Coronary artery (tissue), 2 donors: ENCODE data around the gene SASH1.
"Not testable (repeated sequence)": the region's sequence is repeated elsewhere in the genome, so short reads cannot be mapped to it uniquely, and the experiment has no call there.

Experiments used
- DNase-seq: peaks from one replicate; pipeline ENCODE4 v3.0.0-alpha.2; 2017; ENCODE audit warnings: low spot score
- H3K27ac ChIP-seq, 2 donors: fragments of 200-600 bp; sonication (generic); one replicate each; pipeline ENCODE4 v1.5.1; 2016 to 2019
- H3K4me3 ChIP-seq: fragments of 200-600 bp; sonication (generic); 2 replicates; pipeline ENCODE4 v1.5.1; 2016; ENCODE audit warnings: mild to moderate bottlenecking, moderate library complexity
- CTCF ChIP-seq: fragments of 200-600 bp; sonication (generic); IDR thresholded peaks from one replicate; pipeline ENCODE4 v1.5.1; 2019; ENCODE audit warnings: antibody characterized with exemption

Gene SASH1

GRCh38 chr6:148389086-148389485 is 46.4 kb downstream of the SASH1 start:
- TF ChIP-seq CTCF: no peak
- H3K27ac ChIP-seq: no peak overlapping the region
- H3K4me3 ChIP-seq: no peak overlapping the region
- DNase-seq: no peak

GRCh38 chr6:148389917-148390316 is 47.3 kb downstream of the SASH1 start:
- no peak for DNase-seq
- H3K4me3 ChIP-seq: no peak overlapping the region
- no peak overlapping the region for H3K27ac ChIP-seq
- TF ChIP-seq CTCF: no peak

- not testable (repeated sequence) for DNase-seq, H3K27ac ChIP-seq, H3K4me3 ChIP-seq
Observed at GRCh38 chr6:148392127-148392526, 49.5 kb downstream of the SASH1 start.

GRCh38 chr6:148392671-148393070 is 50.0 kb downstream of the SASH1 start:
- Histone ChIP-seq H3K4me3 (no peak overlapping the region), H3K27ac (no peak overlapping the region)
- no peak for DNase-seq
- no peak for TF ChIP-seq CTCF

- DNase-seq: no peak
- peak overlapping the region in 1 of 2 donors; percentile 60 for H3K27ac ChIP-seq
- TF ChIP-seq CTCF: no peak
- no peak overlapping the region for H3K4me3 ChIP-seq
Observed at GRCh38 chr6:148395583-148396101, 53.0 kb downstream of the SASH1 start.

- no peak overlapping the region for H3K4me3 ChIP-seq
- no peak for TF ChIP-seq CTCF
- H3K27ac ChIP-seq: peak overlapping the region in 1 of 2 donors; percentile 49
- DNase-seq: no peak
Observed at GRCh38 chr6:148396411-148396810, 53.8 kb downstream of the SASH1 start.

- TF ChIP-seq CTCF: no peak
- Histone ChIP-seq H3K27ac (peak overlapping the region in 1 of 2 donors; percentile 49), H3K4me3 (no peak overlapping the region)
Observed at GRCh38 chr6:148396926-148397325, 54.3 kb downstream of the SASH1 start.

GRCh38 chr6:148398244-148398643 is 55.6 kb downstream of the SASH1 start:
- no peak for TF ChIP-seq CTCF
- no peak for DNase-seq
- Histone ChIP-seq H3K27ac (peak overlapping the region in 1 of 2 donors; percentile 42), H3K4me3 (no peak overlapping the region)

More at GRCh38 chr6:148396926-148397325, 54.3 kb downstream of the SASH1 start:
- DNase-seq: no peak
